Endothelial cell of umbilical vein (primary cell): ENCODE results near the gene ZNF224. TPM values are rescaled to one million over a fixed set of nuclear protein-coding genes. Genes with fewer than 3 reads are reported as not detected.

Source experiments
- BruUV-seq: library from RNA; stranded (reverse); fragments of 400-500 nt; replicated peaks from 2 replicates; lab custom pipeline; 2021; lab: Mats Ljungman, UMichigan
- CTCF ChIA-PET: fragments of 300-600, 350-600 bp; sonication (Branson Sonifier 250); formaldehyde crosslinking; loops from one replicate; lab custom pipeline; 2021; ENCODE audit warnings: antibody characterized with exemption, inconsistent platforms; lab: Charles Lee
- POLR2A ChIA-PET: fragments of 300-600, 350-600 bp; sonication (Branson Sonifier 250); formaldehyde crosslinking; loops from one replicate; lab custom pipeline; 2021; ENCODE audit warnings: antibody characterized with exemption, inconsistent platforms; lab: Charles Lee
- DNase-seq: peaks from one replicate; pipeline ENCODE4 v3.0.0-alpha.2; 2011; ENCODE audit warnings: low read depth, low spot score
- FAIRE-seq: peaks from 2 replicates; lab custom pipeline; 2011; peaks lifted over from hg19 to GRCh38; lab: Jason Lieb, UNC
- H2AFZ ChIP-seq: 2 replicates; pipeline ENCODE4 v1.6.0; 2012; ENCODE audit warnings: low read depth, low read length, control low read depth, inconsistent platforms
- H3K27ac ChIP-seq: 2 replicates; pipeline ENCODE4 v1.5.1; 2011; ENCODE audit warnings: low read depth, mild to moderate bottlenecking, control low read depth, low read length, moderate library complexity; ENCODE audit not compliant: insufficient read depth
- H3K27me3 ChIP-seq, 2 experiments: 2 replicates each; pipeline versions ENCODE4 v1.6.0 to v1.6.1; 2011; ENCODE audit warnings: low read length in 2 of 2, mixed read lengths in 1 of 2; ENCODE audit not compliant: control insufficient read depth in 2 of 2, insufficient read depth in 2 of 2
- H3K36me3 ChIP-seq, 2 experiments: 2 replicates in 1 of 2; 3 replicates in 1 of 2; pipeline ENCODE4 v1.5.1; 2011; ENCODE audit warnings: low read length in 2 of 2, mild to moderate bottlenecking in 1 of 2, moderate library complexity in 1 of 2; ENCODE audit not compliant: control insufficient read depth in 2 of 2, insufficient read depth in 2 of 2; ENCODE audit errors: extremely low read depth in 1 of 2
- H3K4me1 ChIP-seq: 3 replicates; pipeline ENCODE4 v1.5.1; 2011; ENCODE audit warnings: mild to moderate bottlenecking, low read length; ENCODE audit not compliant: control insufficient read depth, insufficient read depth; ENCODE audit errors: extremely low read depth
- H3K4me2 ChIP-seq: 2 replicates; pipeline ENCODE4 v1.6.1; 2011; ENCODE audit warnings: low read length, control low read depth, mixed read lengths; ENCODE audit not compliant: insufficient read depth
- H3K4me3 ChIP-seq, 3 experiments: fragments of 200-600 bp in 1 of 3; sonication (generic), shearing (Covaris generic) in 1 of 3; replicated peaks in 1 of 3; 2 replicates each; pipeline ENCODE4 v1.5.1; 2011 to 2016; ENCODE audit warnings: control low read depth in 3 of 3, low read length in 3 of 3, mild to moderate bottlenecking in 2 of 3, inconsistent platforms in 1 of 3, low read depth in 1 of 3, moderate library complexity in 1 of 3; ENCODE audit not compliant: insufficient read depth in 1 of 3
- H3K79me2 ChIP-seq: 2 replicates; pipeline ENCODE4 v1.6.0; 2012; ENCODE audit warnings: low read length, inconsistent platforms; ENCODE audit not compliant: control insufficient read depth, insufficient read depth
- H3K9ac ChIP-seq: replicated peaks from 2 replicates; pipeline ENCODE3; 2011; ENCODE audit warnings: low read length, control low read depth; ENCODE audit not compliant: insufficient read depth; ENCODE audit errors: extremely low read depth
- H3K9me1 ChIP-seq: replicated peaks from 3 replicates; pipeline ENCODE4 v1.6.0; 2011; ENCODE audit warnings: mild to moderate bottlenecking, low read length; ENCODE audit not compliant: control insufficient read depth, insufficient read depth; ENCODE audit errors: extremely low read depth
- H3K9me3 ChIP-seq: replicated peaks from 2 replicates; pipeline ENCODE4 v1.5.1; 2012; ENCODE audit warnings: low read length, inconsistent platforms; ENCODE audit not compliant: control insufficient read depth, insufficient read depth
- H4K20me1 ChIP-seq: replicated peaks from 2 replicates; pipeline ENCODE3; 2011; ENCODE audit warnings: mild to moderate bottlenecking, low read length; ENCODE audit not compliant: control insufficient read depth, insufficient read depth; ENCODE audit errors: extremely low read depth
- CTCF ChIP-seq, 2 donors: IDR thresholded peaks; 1 replicate in 1 of 2; 2 replicates in 1 of 2; pipeline ENCODE4 v1.5.1; 2011; ENCODE audit warnings: low read length in 2 of 2, mild to moderate bottlenecking in 2 of 2, moderate library complexity in 2 of 2, control low read depth in 1 of 2, inconsistent platforms in 1 of 2, low read depth in 1 of 2; ENCODE audit not compliant: insufficient read depth in 1 of 2; ENCODE audit errors: extremely low read depth in 1 of 2
- EZH2 ChIP-seq: IDR thresholded peaks from 2 replicates; pipeline ENCODE4 v1.6.1; 2012; ENCODE audit warnings: borderline replicate concordance, low read depth, mild to moderate bottlenecking, moderate library complexity, low read length, inconsistent platforms; ENCODE audit not compliant: severe bottlenecking
- FOS ChIP-seq: IDR thresholded peaks from 2 replicates; pipeline ENCODE4 v1.6.1; 2011; ENCODE audit warnings: mild to moderate bottlenecking, low read length, moderate library complexity, borderline replicate concordance; ENCODE audit not compliant: insufficient read depth
- GATA2 ChIP-seq: IDR thresholded peaks from 2 replicates; pipeline ENCODE4 v1.7.0; 2011; ENCODE audit warnings: low read depth, mild to moderate bottlenecking, moderate library complexity, mixed read lengths, low read length; ENCODE audit not compliant: insufficient read length, insufficient read depth
- JUN ChIP-seq: IDR thresholded peaks from 2 replicates; pipeline ENCODE4 v1.6.1; 2011; ENCODE audit warnings: borderline replicate concordance, low read depth; ENCODE audit not compliant: insufficient read length, insufficient read depth
- MYC ChIP-seq: IDR thresholded peaks from one replicate; pipeline ENCODE4 v1.6.1; 2011; ENCODE audit warnings: mild to moderate bottlenecking, low read depth, low read length
- POLR2A ChIP-seq: IDR thresholded peaks from 2 replicates; pipeline ENCODE4 v1.6.1; 2012; ENCODE audit warnings: low read depth, mild to moderate bottlenecking, control low read depth, low read length
- POLR2AphosphoS5 ChIP-seq: IDR thresholded peaks from 2 replicates; pipeline ENCODE4 v1.6.1; 2012; ENCODE audit warnings: low read depth, mild to moderate bottlenecking, control low read depth, low read length, moderate library complexity; ENCODE audit not compliant: insufficient read depth
- dilution Hi-C: fragments of 300-500 bp; cut with MboI; formaldehyde crosslinking; loops from one replicate; pipeline ENCODE4 v1.15.0; 2019; ENCODE audit warnings: low sequenced_read_pairs; ENCODE audit not compliant: extremely low pct_ligation_motif_present
- intact Hi-C: fragments of 100-400 bp; cut with micrococcal nuclease; formaldehyde crosslinking; loops from one replicate; pipeline ENCODE4 v1.10.0; 2022
- polyA plus RNA-seq, 4 experiments: library from polyadenylated mRNA; depleted of rRNA in 3 of 4; stranded (reverse) in 3 of 4; unstranded in 1 of 4; fragments of >200 nt; gene quantifications; 2 replicates each; pipeline versions ENCODE4 v1.2.1 to v1.2.3, GENCODE V29; 2011 to 2012; ENCODE audit warnings: missing spikeins in 1 of 4
- total RNA-seq: library from RNA; stranded (reverse); gene quantifications from 2 replicates; pipeline ENCODE4 v1.2.3, GENCODE V29; 2021
- TF ChIP-seq, protein P1 (sequence below): IDR thresholded peaks from 2 replicates; pipeline ENCODE4 v1.6.1; 2011; ENCODE audit not compliant: insufficient read depth, insufficient read length

Gene ZNF224
- total and polyA plus RNA-seq, 2 donors (not counting 3 experiments of a cell fraction or from before 2014, with no cell fraction given) = 8.5 to 21.8 TPM

- no peak for TF ChIP-seq POLR2A
- TF ChIP-seq, protein P1, sequence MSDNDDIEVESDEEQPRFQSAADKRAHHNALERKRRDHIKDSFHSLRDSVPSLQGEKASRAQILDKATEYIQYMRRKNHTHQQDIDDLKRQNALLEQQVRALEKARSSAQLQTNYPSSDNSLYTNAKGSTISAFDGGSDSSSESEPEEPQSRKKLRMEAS = peak; percentile 10
- H3K4me3 ChIP-seq = peak overlapping the region; percentile 80 to 94 (median 84)
- peak overlapping the region; percentile 92 for H3K4me2 ChIP-seq
- peaks cover 6% of the 10 kb centered on the region for H3K4me1 ChIP-seq
- no peaks in the 10 kb centered on the region for H3K9me1 ChIP-seq
- no peaks in the 10 kb centered on the region for H3K79me2 ChIP-seq
- H2AFZ ChIP-seq = peak overlapping the region; percentile 53
- no peaks in the 10 kb centered on the region for H4K20me1 ChIP-seq
- dilution Hi-C loops = no loop called here
- BruUV-seq = no TSS peak
- CTCF ChIA-PET = no interaction called here
- H3K9me3 ChIP-seq = peaks cover 8% of the 10 kb centered on the region
- H3K36me3 ChIP-seq = no peaks in the 10 kb centered on the region
- H3K9ac ChIP-seq = peak overlapping the region; percentile 70
- no peak overlapping the region for H3K27ac ChIP-seq
- POLR2A ChIA-PET = no interaction called here
- H3K27me3 ChIP-seq = no peaks in the 10 kb centered on the region
- FAIRE-seq (peak; percentile 70), DNase-seq (peak; percentile 65)
- intact Hi-C loops = loop anchor here (2.0 to 10.0 kb wide), 5 partner anchors 29 to 357 kb away; partner anchors contain the start of genes SMG9, ZNF112, ZNF234 and ZNF45
Observed at GRCh38 chr19:44111910-44112463, 17.8 kb downstream of the ZNF224 start.

GRCh38 chr19:44112802-44113137, 18.6 kb downstream of the ZNF224 start:
- CTCF ChIA-PET = no interaction called here
- dilution Hi-C loops = no loop called here
- no peak for TF ChIP-seq MYC
- TF ChIP-seq POLR2A = no peak
- no peak for TF ChIP-seq FOS
- TF ChIP-seq POLR2AphosphoS5 = no peak
- TF ChIP-seq EZH2 = no peak
- TF ChIP-seq GATA2 = no peak
- no peak for TF ChIP-seq CTCF (IDR thresholded peaks at IDR 0.05; ENCODE audit: extremely low read depth in 1 of 2, insufficient read depth in 1 of 2, low read depth in 1 of 2, low read length in 2 of 2)
- TF ChIP-seq, protein P1 = no peak
- TF ChIP-seq JUN = no peak

More at GRCh38 chr19:44112802-44113137, 18.6 kb downstream of the ZNF224 start:
- Histone ChIP-seq H3K79me2 (no peaks in the 10 kb centered on the region), H3K4me2 (peak overlapping the region; percentile 92), H2AFZ (peak overlapping the region; percentile 79), H3K36me3 (no peaks in the 10 kb centered on the region), H3K4me1 (peaks cover 6% of the 10 kb centered on the region), H4K20me1 (no peaks in the 10 kb centered on the region), H3K4me3 (peak overlapping the region; percentile 80 to 94 (median 84)), H3K9ac (peak overlapping the region; percentile 70), H3K9me3 (peaks cover 7% of the 10 kb centered on the region), H3K27me3 (no peaks in the 10 kb centered on the region), H3K27ac (peak overlapping the region; percentile 32), H3K9me1 (no peaks in the 10 kb centered on the region)
- POLR2A ChIA-PET = no interaction called here
- no peak for FAIRE-seq
- no TSS peak for BruUV-seq
- no peak for DNase-seq
- intact Hi-C loops = loop anchor here (1.0 to 10.0 kb wide), 16 partner anchors 18 to 388 kb away; partner anchors contain the start of genes SMG9, ZNF112, ZNF155 and ZNF180
